GM10248 (cell line): ENCODE results near the gene CD109.

Source experiments
- CTCF ChIA-PET: fragments of 300-600 bp; sonication (Branson Sonifier 250); formaldehyde crosslinking; extraction: SDS; loops from one replicate; lab custom pipeline; 2021; ENCODE audit warnings: antibody characterized with exemption; lab: Yijun Ruan, JAX
- POLR2A ChIA-PET: fragments of 350-650 bp; sonication (Branson Sonifier 250); formaldehyde crosslinking; extraction: SDS; loops from one replicate; lab custom pipeline; 2020; ENCODE audit warnings: antibody characterized with exemption; lab: Yijun Ruan, JAX
- DNase-seq: peaks from one replicate; pipeline ENCODE4 v3.0.0; 2012; ENCODE audit errors: extremely low spot score
- TF ChIP-seq, protein P1 (sequence below): IDR thresholded peaks from 2 replicates; pipeline ENCODE4 v1.5.1; 2012; ENCODE audit warnings: mild to moderate bottlenecking, low read depth; ENCODE audit errors: extremely low read depth, missing control alignments, control extremely low read depth

The CD109 gene

DNA sequence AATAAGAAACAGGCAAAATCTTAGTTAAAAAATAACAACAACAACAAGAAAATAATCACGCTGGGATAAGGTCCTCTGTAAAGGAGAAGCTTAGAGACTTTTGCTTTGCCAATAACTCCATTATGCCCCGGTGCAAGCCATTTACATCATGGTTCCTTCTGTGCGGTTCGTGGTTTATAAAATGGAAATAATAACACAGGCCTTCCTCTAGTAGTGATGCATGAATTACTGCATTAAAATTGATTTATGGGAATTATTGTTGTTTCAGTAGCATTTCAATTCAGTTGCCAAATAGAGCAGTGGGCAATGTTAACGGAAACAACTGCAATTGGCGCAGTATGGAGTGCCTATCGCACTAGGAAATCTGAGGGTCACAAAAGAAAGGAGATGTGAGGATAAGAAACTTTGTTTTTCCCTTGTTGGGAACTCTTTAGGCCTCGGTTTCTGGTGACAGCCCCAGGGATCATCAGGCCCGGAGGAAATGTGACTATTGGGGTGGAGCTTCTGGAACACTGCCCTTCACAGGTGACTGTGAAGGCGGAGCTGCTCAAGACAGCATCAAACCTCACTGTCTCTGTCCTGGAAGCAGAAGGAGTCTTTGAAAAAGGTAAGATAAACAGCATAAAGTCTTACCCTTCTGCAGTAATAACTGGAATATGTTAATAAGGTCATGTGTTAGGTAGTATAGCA is 1.1 kb downstream of the CD109 start:
- DNase-seq, result no peak
- POLR2A ChIA-PET, result no interaction called here
- TF ChIP-seq, protein P1, sequence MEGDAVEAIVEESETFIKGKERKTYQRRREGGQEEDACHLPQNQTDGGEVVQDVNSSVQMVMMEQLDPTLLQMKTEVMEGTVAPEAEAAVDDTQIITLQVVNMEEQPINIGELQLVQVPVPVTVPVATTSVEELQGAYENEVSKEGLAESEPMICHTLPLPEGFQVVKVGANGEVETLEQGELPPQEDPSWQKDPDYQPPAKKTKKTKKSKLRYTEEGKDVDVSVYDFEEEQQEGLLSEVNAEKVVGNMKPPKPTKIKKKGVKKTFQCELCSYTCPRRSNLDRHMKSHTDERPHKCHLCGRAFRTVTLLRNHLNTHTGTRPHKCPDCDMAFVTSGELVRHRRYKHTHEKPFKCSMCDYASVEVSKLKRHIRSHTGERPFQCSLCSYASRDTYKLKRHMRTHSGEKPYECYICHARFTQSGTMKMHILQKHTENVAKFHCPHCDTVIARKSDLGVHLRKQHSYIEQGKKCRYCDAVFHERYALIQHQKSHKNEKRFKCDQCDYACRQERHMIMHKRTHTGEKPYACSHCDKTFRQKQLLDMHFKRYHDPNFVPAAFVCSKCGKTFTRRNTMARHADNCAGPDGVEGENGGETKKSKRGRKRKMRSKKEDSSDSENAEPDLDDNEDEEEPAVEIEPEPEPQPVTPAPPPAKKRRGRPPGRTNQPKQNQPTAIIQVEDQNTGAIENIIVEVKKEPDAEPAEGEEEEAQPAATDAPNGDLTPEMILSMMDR, result no peak
- CTCF ChIA-PET, result interaction anchor here (0.7 kb wide), 2 partner anchors 23 to 46 kb away, joined by 3 read pairs; no protein-coding TSS in a partner anchor

DNA sequence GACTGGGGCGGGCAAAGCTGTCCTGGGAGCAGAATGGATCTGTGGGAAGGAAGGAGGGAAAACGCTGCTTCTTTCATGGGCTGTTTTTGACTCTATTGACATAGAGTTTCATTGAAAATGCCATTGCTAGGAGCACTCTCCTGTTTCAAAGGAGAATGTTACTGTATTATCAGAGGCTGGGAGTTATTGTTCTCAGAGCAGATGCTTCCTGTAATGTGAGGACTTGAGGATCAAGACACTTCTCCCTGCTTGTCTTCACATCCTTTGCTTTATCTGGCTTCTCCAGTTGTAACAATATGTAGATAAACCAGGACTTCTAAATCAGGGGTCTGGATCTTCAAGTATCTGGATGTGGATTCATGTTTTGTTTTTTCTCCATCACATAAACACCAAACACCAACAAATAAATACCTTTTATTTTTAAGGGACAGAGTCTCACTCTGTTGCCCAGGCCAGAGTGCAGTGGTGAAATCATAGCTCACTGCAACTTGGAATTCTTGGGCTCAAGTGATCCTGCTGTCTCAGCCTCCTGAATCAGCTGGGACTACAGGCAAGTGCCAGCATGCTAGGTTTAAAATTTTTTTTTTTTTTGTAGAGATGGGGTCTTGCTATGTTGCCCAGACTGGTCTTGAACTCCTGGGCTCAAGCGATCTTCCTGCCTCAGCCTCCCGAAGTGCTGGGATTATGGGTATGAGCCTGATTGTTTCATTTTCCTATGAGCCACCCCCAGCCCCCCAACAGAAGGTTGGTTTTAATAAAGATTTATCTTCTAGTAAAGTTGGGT is 3.9 kb downstream of the CD109 start:
- CTCF ChIA-PET, result interaction anchor here (0.8 to 2.3 kb wide), 3 partner anchors 23 to 34 kb away, joined by 4 to 5 read pairs (median 4); no protein-coding TSS in a partner anchor
- DNase-seq, result no peak
- POLR2A ChIA-PET, result no interaction called here
- TF ChIP-seq, protein P1, result no peak

DNA sequence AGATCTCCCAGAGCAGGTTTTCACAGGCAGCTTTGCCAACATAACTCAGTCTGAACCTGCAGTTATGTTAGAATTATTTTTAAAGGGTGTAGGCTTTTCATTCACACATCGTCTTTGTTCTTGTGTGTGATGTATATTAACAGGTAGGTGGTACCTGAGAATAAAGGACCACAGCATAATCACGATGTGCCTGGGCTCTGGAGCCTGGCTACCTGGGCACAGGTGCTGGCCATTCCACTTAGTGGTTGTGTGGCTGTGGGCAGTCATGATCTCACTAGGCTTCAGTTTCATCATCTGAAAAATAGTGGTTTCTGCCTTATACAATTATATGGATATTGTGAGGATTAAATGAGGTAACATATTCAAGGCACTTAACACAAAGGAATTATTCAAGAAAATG is 6.4 kb downstream of the CD109 start:
- TF ChIP-seq, protein P1, result no peak
- CTCF ChIA-PET, result interaction anchor here (1.2 to 2.4 kb wide), 3 partner anchors 11 to 31 kb away, joined by 3 to 14 read pairs (median 9); no protein-coding TSS in a partner anchor
- no peak for DNase-seq
- POLR2A ChIA-PET, result interaction anchor here (0.6 kb wide), 1 partner anchor 28 kb away, joined by 4 read pairs; no protein-coding TSS in a partner anchor

DNA sequence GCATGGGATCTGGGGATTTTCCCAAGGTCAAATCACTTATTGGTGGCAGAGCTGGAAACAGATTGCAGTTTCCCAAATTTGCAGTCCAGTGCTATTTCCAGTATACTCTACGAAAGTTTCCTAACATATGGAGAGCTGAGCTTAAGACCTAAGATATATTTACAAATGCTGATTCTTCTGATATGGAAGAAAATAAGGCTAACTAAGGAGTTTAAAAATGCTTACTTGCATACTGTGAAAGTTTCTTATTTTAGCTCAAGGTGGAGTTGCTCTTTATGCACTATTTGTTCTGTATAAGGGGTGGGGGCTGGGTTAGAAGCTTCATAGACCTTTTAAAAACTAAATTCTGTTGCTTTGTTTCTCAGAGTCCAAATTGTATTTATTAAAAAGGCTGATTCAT is 7.5 kb downstream of the CD109 start:
- ChIA-PET POLR2A (no interaction called here), CTCF (interaction anchor here (2.1 to 2.4 kb wide), 2 partner anchors 11 to 30 kb away, joined by 9 to 14 read pairs; no protein-coding TSS in a partner anchor)
- TF ChIP-seq, protein P1, result no peak
- no peak for DNase-seq

DNA sequence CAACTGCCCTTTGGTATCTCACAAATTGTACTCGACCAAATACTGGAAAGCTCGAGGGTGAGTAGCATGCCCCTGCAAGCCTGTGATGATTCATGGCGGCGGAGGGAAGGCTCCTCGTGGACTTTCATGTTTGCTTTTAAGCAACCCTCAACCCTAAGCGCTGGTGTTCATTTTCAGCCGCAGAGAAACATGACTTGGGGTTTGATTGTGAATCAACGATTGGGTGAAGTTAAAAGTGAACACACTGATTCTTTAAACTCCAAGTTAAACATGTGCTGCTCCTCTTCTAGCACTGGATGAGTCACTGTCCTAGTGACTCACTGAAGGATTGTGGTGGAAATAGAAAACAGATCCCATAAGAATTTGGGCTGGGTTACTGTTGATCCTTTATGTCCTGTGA is 8.3 kb downstream of the CD109 start:
- POLR2A ChIA-PET, result no interaction called here
- TF ChIP-seq, protein P1, result no peak
- DNase-seq, result no peak
- CTCF ChIA-PET, result interaction anchor here (1.8 to 2.1 kb wide), 2 partner anchors 10 to 29 kb away, joined by 9 read pairs; no protein-coding TSS in a partner anchor

DNA sequence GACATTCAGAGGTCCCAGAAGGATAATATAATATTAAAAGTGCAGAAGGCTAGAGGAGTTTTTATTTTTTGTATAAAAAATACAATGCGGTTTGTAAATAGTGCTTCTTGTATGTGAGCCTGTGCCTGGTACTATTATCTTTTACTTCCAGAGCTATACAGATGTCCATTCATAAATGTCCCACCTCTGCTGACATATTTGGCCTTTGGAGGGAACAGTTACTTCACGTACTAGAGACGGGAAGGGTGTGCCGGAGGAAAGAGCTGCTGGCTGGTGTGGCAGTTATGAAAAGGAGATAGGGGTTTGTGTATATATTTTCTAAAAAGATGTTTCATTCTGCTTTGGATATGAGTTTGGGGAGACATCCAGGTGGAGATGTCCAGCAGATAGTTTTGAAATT is 8.8 kb downstream of the CD109 start:
- ChIA-PET POLR2A (no interaction called here), CTCF (interaction anchor here (1.1 to 1.8 kb wide), 4 partner anchors 9 to 29 kb away, joined by 3 to 9 read pairs (median 5); no protein-coding TSS in a partner anchor)
- no peak for DNase-seq
- TF ChIP-seq, protein P1, result no peak
